ENCODE measurements around the gene C17orf107.

C17orf107 gene

DNA sequence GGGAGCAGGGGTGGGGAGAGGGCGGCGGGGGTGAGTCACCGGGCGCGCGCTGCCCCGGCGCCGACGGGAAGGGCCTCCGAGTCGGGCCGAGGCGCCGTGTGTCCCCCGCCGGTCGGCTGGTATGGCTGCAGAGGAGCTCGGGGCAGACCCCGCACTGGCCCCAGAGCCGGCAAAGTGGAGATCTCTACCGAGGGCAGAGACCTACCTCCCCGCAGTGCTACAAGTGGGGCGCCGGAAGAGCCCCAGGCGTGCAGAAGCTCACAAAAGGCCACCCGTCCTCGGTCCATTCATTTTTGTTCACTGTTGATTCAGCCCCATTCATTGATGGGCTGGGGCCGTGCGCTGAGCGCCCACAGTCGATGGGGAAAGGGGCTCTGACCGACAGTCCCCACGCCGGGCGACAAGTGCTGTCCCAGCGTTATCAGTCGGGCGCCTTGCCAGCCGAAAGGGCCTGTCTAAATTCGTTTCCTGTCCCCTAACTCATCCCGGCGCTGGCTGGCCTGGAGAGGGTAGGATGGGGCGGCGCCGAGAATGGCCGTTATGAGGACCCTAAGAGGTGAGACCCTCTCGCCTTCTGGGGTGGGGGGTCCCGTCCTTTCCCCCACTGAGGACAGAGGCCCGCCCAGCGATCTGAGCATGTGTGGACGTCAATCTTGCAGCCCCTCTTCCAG is 50.9 kb downstream of the C17orf107 start:
- DNase-seq: no peak

- DNase-seq: no peak
These were observed 51.4 kb downstream of the C17orf107 start, which contains the start of gene ENO3 for GRCh38 chr17:4950746-4951204. TSS of gene ENO3 (plus strand) at chr17:4951119. CDS start at chr17:4951830, 711 bp downstream.

DNA sequence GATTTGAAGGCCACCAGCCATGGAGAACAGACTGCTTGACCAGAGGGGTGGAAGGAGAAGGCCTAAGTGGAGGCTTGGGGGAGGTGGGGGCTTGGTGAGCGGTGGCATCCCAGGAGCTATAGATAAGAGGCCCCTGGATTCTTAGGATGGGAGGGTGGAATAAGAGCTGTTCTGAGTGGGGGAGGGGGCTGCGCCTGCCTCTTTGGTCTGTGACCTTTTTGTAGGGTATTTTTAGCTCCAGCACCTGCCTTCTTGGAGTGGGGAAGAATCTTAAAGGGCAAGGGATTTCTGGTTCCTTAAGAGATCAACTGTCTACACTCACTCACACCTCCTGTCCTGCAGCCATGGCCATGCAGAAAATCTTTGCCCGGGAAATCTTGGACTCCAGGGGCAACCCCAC is 52.1 kb downstream of the C17orf107 start:
- DNase-seq: no peak

All from T-helper 2 cell (primary cell).